ENCODE measurements around the gene PKP1. TPM values are rescaled to one million over a fixed set of nuclear protein-coding genes. Genes with fewer than 3 reads are reported as not detected.

PKP1 gene
- total and polyA plus RNA-seq, 2 of the 4 experiments (the other 2 are of a cell fraction), result 0.18 to 0.36 TPM

- Histone ChIP-seq H3K23ac (ENCODE audit: low read depth, low read length) (no peak overlapping the region), H4K5ac (ENCODE audit: low read depth, low read length) (no peak overlapping the region), H3K79me1 (ENCODE audit: low read depth in 1 of 2, low read length in 2 of 2) (no peaks in the 10 kb centered on the region), H3K56ac (ENCODE audit: extremely low read depth, insufficient read depth, low read length) (no peak overlapping the region), H3K18ac (ENCODE audit: low read depth, low read length) (no peak overlapping the region), H3K9me1 (ENCODE audit: insufficient read depth, low read length) (no peaks in the 10 kb centered on the region), H2AK5ac (ENCODE audit: low read depth, low read length) (no peak overlapping the region), H2AK9ac (replicated peaks; ENCODE audit: low read depth, low read length, poor library complexity) (no peak overlapping the region), H3K14ac (replicated peaks; ENCODE audit: low read depth, low read length) (no peak overlapping the region), H3K36me3 (ENCODE audit: control insufficient read depth, insufficient read depth, low read length) (no peaks in the 10 kb centered on the region), H2BK20ac (ENCODE audit: low read depth, low read length) (no peak overlapping the region), H3K9me3 (ENCODE audit: control insufficient read depth, insufficient read depth, low read length) (peaks cover 16% of the 10 kb centered on the region; the same call in 1 of the 2 replicates), H2BK5ac (ENCODE audit: low read depth, low read length, poor library complexity, severe bottlenecking) (no peak overlapping the region), H2BK120ac (ENCODE audit: low read depth, low read length) (no peak overlapping the region), H3K4me1 (ENCODE audit: control insufficient read depth, insufficient read depth, low read length) (no peaks in the 10 kb centered on the region), H3K4me2 (ENCODE audit: low read depth, low read length) (no peak overlapping the region), H4K91ac (ENCODE audit: insufficient read depth, low read depth, low read length) (no peak overlapping the region), H2BK15ac (ENCODE audit: low read depth, low read length) (no peak overlapping the region), H4K8ac (ENCODE audit: low read depth in 2 of 2, low read length in 2 of 2) (no peak overlapping the region), H3K9ac (ENCODE audit: low read depth, low read length) (no peak overlapping the region), H2AFZ (replicated peaks; ENCODE audit: low read length, poor library complexity) (no peak overlapping the region), H3K4me3 (ENCODE audit: insufficient read depth, low read depth, low read length) (no peak overlapping the region), H4K20me1 (ENCODE audit: insufficient read depth, low read length) (no peaks in the 10 kb centered on the region), H3K27ac (ENCODE audit: insufficient read depth, low read length) (no peak overlapping the region), H3K27me3 (ENCODE audit: control insufficient read depth, insufficient read depth, low read length) (peaks cover 52% of the 10 kb centered on the region), H3K4ac (ENCODE audit: low read depth, low read length) (no peak overlapping the region)
- DNase-seq (no peak), ATAC-seq (ENCODE audit: low read depth) (no peak)
- BruUV-seq (replicated peaks), result no TSS peak
- WGBS, 2 experiments (ENCODE audit: extremely low coverage in 2 of 2, insufficient read length in 1 of 2), result no CpG with 5 or more reads among the region's 1 CpG
- POLR2A ChIA-PET (ENCODE audit: unreplicated experiment), result no interaction called here
- dilution Hi-C loops (cut with HindIII; ENCODE audit: low sequenced_read_pairs, unreplicated experiment) (no loop called here), in situ Hi-C loops (cut with MboI; ENCODE audit: low sequenced_read_pairs) (no loop called here), intact Hi-C loops (cut with micrococcal nuclease) (no loop called here)
- CTCF ChIA-PET, result no interaction called here
- TF ChIP-seq RCOR1 (IDR thresholded peaks at IDR 0.05; ENCODE audit: insufficient replicate concordance, low read length), result no peak
- TF ChIP-seq BHLHE40 (IDR thresholded peaks at IDR 0.05; ENCODE audit: low read depth, low read length), result no peak
- no peak for TF ChIP-seq RFX5 (IDR thresholded peaks at IDR 0.05; ENCODE audit: low read depth, low read length)
- no peak for TF ChIP-seq POLR2A (IDR thresholded peaks at IDR 0.05; ENCODE audit: low read depth, low read length)
- no peak for TF ChIP-seq MAZ (IDR thresholded peaks at IDR 0.05; ENCODE audit: borderline replicate concordance, low read depth, low read length)
- no peak for TF ChIP-seq ELK1 (IDR thresholded peaks at IDR 0.05; ENCODE audit: borderline replicate concordance, low read depth, low read length)
- TF ChIP-seq RAD21 (IDR thresholded peaks at IDR 0.05; ENCODE audit: low read length), result no peak
- TF ChIP-seq SMC3 (IDR thresholded peaks at IDR 0.05; ENCODE audit: low read depth, low read length), result no peak
- no peak for TF ChIP-seq NFE2L2 (IDR thresholded peaks at IDR 0.05; ENCODE audit: low read depth, low read length)
- no peak for TF ChIP-seq MAFK (IDR thresholded peaks at IDR 0.05; ENCODE audit: low read depth, low read length)
- TF ChIP-seq USF2 (IDR thresholded peaks at IDR 0.05; ENCODE audit: low read depth, low read length), result no peak
- no peak for TF ChIP-seq MXI1 (IDR thresholded peaks at IDR 0.05; ENCODE audit: borderline replicate concordance, low read depth, low read length)
Measured at GRCh38 chr1:201341377-201341776, 58.1 kb downstream of the PKP1 start.

All from IMR-90 (cell line).